GM15510 (cell line): Measurements from ENCODE around the gene MAP4K1.

Experiments used
- POLR2A ChIP-seq: IDR thresholded peaks from 3 replicates; pipeline ENCODE4 v1.6.1; 2011; ENCODE audit warnings: borderline replicate concordance; ENCODE audit not compliant: insufficient read length; ENCODE audit errors: extremely low read depth

Gene MAP4K1

GRCh38 chr19:38657633-38658222 lies 40.0 kb upstream of the MAP4K1 start:
- no peak for TF ChIP-seq POLR2A

GRCh38 chr19:38656171-38656981 lies 38.6 kb upstream of the MAP4K1 start:
- TF ChIP-seq POLR2A, result no peak

- TF ChIP-seq POLR2A, result no peak
Observed at GRCh38 chr19:38655148-38655824, 37.5 kb upstream of the MAP4K1 start.

- no peak for TF ChIP-seq POLR2A
Observed at GRCh38 chr19:38654628-38655055, 36.9 kb upstream of the MAP4K1 start.

- TF ChIP-seq POLR2A, result no peak
Observed at GRCh38 chr19:38653028-38653571, 35.3 kb upstream of the MAP4K1 start.

- TF ChIP-seq POLR2A, result no peak
Observed at GRCh38 chr19:38650911-38651584, 33.3 kb upstream of the MAP4K1 start.

- TF ChIP-seq POLR2A, result no peak
Observed at GRCh38 chr19:38650172-38650775, 32.5 kb upstream of the MAP4K1 start.

- TF ChIP-seq POLR2A, result no peak
Observed at GRCh38 chr19:38649305-38650171, 31.8 kb upstream of the MAP4K1 start.

- TF ChIP-seq POLR2A, result no peak
Observed at GRCh38 chr19:38648769-38649304, 31.1 kb upstream of the MAP4K1 start.

- TF ChIP-seq POLR2A, result no peak
Observed at GRCh38 chr19:38647966-38648768, 30.4 kb upstream of the MAP4K1 start.

- peak; percentile 96 for TF ChIP-seq POLR2A
Observed at GRCh38 chr19:38647368-38647965, 29.7 kb upstream of the MAP4K1 start, which contains the start of gene ACTN4. ACTN4 (plus strand) TSS chr19:38647649; CDS start chr19:38647746, 97 bp downstream.

GRCh38 chr19:38644719-38645118 lies 27.0 kb upstream of the MAP4K1 start:
- no peak for TF ChIP-seq POLR2A

GRCh38 chr19:38642176-38642575 lies 24.4 kb upstream of the MAP4K1 start:
- no peak for TF ChIP-seq POLR2A

- TF ChIP-seq POLR2A, result no peak
Observed at GRCh38 chr19:38640368-38640767, 22.6 kb upstream of the MAP4K1 start.
